Hematopoietic multipotent progenitor cell treated with erythropoietin and hydrocortisone succinate and interleukin-3 and kit ligand, for 4 days (in vitro differentiated cells): Measurements from ENCODE around the gene SAMMSON.

Source experiments
- DNase-seq: peaks from one replicate; pipeline ENCODE4 v3.0.0-alpha.2; 2015

Gene SAMMSON

DNA sequence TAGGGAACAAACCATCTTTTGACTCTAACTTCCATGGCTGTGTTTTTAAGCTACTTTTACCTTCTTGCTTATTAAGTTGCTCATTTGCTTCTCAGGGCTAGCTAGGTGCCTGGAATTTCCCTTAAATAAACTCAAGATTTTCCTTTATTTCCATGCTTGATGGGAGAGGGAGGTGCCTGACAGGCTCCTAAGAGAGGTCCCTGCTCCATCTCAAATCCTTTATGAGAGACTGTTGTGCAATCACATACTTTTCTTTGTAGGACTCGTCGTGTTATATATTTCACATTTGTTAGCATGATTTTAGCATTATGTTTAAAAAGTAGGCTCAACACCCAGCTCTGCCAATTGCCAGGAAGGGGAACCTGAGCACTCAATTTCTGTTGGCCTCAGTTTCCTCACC, 95.7 kb downstream of the SAMMSON start:
- no peak for DNase-seq

DNA sequence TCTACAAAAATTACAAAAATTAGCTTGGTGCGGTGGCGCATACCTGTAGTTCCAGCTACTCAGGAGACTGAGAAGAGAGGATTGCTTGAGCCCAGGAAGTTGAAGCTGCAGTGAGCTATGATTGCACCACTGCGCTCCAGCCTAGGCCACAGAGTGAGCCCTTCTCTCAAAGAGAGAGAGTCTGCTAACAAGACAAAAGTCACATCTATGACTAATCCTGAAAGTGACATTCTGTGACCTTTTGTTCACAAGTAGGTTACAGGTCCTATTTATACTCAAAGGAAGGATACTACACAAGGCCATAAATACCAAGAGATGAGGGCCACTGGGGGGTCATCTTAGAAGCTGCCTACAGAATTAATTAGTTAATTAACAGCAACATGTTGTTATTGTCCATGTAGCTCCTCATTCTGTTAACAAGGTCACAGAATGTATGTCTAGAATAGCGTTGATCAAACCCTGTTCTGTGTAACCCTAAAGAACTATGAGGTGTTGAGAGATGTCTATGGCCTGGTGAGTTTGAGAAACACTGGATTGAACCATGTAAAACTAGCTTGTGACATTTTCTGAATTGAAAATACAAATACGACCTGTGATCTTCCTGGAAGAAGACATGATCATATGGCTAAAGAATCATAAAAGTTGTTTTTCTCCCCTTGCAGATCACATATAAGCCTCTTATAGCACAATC, 97.0 kb downstream of the SAMMSON start:
- DNase-seq, result no peak

DNA sequence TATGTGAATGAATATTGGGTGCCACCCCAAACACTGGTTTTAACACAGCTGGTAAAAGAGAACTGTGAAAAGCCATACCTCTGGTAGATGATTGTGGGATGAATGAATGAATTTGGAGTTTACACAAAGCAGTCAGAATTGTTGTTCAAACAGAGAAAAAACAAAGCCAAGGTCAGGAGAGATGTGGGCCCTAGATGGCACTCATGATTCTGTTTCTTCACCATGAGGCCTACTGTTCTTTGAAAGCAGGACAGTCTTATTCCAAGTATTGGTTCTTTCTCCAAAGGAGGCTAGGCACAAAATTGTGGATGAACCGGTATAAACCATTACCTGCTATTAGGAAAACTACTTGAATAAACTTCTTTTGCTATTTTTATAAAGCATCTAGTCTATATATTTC, 97.6 kb downstream of the SAMMSON start:
- DNase-seq, result no peak

DNA sequence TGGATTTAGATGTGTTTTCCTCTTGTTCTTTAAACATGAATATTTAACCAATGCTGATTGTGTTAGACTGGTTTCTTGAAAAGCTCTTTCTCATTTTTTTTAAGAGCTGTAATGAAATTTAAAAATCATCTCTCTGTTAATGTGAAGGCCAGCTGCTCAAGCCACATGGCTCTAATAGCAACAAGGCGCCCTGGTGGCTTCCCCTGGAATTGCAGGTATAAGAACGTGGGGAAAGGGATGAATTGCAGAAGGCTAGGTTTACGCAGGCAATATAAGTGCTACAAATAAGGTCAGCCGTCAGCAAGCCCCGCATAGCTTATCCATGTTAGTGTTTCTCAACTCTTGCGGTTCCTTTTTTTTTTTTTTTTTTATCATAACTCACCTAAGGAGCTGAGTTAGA, 108.5 kb downstream of the SAMMSON start:
- peak; percentile 54 for DNase-seq

DNA sequence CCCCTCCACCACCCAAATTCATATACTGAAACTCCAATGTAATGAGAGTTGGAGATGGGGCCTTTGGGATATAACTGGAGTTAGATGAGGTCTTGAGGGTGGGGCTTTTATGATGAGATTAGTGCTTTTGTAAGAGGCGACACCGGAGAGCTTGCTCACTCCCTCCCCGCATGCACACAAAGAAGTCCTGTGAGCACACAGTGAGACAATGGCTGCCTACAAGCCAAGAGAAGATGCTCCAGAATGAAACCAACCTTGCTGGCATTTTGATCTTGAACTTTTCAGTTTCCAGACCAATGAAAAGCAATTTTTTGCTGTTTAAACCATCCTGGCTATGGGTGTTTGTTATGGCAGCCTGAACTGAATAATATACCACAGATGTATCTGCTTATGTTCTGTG, 109.0 kb downstream of the SAMMSON start:
- no peak for DNase-seq

DNA sequence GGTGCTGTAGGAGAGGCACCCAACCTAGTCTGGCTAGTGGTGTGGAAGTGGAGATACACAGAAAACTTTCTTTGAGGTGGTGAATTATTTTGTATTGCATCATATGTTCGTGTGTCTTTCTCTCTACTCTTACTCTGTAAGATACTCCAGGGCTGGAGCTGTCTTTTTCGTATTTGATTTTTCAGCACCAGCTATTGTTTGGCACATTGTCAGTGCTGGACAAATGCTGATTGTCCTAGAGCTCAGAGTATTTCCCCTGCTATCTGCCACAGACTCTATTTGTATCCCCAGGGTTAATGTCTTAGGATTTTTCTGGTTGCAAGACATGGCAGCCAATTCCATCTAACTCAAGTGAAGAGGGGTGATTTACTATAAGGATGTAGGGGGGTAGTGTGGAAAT, 110.5 kb downstream of the SAMMSON start:
- DNase-seq, result no peak

DNA sequence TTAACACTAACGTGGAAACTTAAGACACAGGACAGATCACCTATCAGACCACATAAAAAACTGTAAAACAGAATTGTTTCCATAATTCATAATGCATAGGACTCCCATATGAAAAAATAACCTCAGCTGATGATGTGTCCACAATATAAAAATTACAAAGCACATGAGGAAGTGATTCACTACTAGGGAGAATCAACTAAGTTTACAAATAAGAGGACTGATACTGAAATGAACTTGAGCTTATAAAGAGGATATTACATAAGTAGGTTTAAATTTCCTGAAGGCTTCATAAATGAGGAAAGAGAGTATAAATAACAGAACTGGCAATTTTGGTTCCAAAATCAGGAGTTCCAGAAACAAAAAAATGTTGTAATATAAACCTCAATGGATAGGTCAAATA, 111.9 kb downstream of the SAMMSON start:
- DNase-seq, result no peak

DNA sequence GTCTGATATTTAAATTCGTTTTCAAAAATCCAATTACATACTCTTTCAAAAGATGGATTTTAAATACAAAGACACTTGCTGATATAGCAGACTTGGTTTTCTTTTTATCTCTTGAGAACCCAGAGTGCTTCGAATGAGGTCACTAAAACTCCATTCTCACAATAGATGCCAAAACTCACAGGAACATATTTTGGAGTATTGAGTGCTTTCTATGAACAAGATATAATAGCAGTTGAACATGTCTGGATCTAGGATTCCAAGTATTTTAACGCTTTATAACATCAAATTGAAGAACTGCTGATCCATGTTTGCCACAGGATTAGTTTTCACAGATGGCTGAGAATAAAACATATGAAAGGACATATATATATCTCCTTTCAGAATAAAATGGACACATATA, 113.2 kb downstream of the SAMMSON start:
- no peak for DNase-seq

DNA sequence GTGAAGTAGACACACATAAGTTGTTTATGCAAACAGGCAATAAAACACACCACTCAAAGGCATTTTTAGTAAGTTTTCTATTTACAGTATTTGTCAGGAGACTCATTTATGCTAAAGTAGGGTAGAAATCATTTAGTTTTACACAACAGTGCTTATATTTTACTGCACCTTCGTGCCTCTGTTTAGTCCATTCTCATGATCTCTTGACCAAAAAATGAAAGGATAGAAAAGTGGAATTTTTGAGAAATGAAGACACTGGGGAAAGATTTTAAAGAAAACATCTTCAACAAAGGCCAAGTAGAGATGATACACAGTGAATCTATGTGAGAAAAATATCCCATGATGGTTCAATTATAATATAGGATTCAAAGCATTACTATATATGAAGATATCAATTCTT, 114.9 kb downstream of the SAMMSON start:
- no peak for DNase-seq

DNA sequence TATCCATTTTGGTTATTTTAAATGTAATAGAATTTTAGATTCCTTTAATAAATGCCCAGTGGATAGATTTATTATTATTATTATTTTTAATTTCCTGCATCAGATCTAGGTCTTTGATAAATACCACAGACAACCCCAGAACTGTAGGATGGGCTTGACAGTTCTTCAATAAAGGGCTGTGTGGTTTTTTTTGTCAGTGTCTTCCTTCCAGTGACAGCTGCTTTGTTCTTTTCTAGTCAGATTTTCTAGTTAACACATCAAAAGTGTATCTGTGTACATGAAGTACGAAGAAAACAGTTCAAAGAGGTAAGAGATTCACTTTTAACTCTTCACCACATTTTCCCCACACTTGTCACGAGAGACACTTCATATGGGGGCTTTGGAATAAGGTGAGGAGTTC, 120.3 kb downstream of the SAMMSON start:
- DNase-seq, result no peak
